ENCODE data around the gene CFAP65.
A peak's percentile ranks its signal among the peaks of the same experiment; 100 is the strongest.

CFAP65 gene

GRCh38 chr2:219076253-219076652 is 34.9 kb upstream of the CFAP65 start:
- no peak for DNase-seq (ENCODE audit: low read depth)
- no peak overlapping the region for H3K4me3 ChIP-seq (replicated peaks; ENCODE audit: low read depth, low read length)
- no peak for TF ChIP-seq CTCF (IDR thresholded peaks at IDR 0.05; ENCODE audit: low read length, missing control alignments)

- no peak overlapping the region for H3K4me3 ChIP-seq (replicated peaks; ENCODE audit: low read depth, low read length)
- DNase-seq (ENCODE audit: low read depth), result peak; percentile 81
- TF ChIP-seq CTCF (IDR thresholded peaks at IDR 0.05; ENCODE audit: low read length, missing control alignments), result peak; percentile 72
These were observed 32.3 kb upstream of the CFAP65 start for GRCh38 chr2:219073413-219074129.

GRCh38 chr2:219072741-219073250 is 31.5 kb upstream of the CFAP65 start:
- no peak for DNase-seq (ENCODE audit: low read depth)
- no peak for TF ChIP-seq CTCF (IDR thresholded peaks at IDR 0.05; ENCODE audit: low read length, missing control alignments)

GRCh38 chr2:219071131-219071816 is 30.0 kb upstream of the CFAP65 start:
- H3K4me3 ChIP-seq (replicated peaks; ENCODE audit: low read depth, low read length), result no peak overlapping the region
- no peak for TF ChIP-seq CTCF (IDR thresholded peaks at IDR 0.05; ENCODE audit: low read length, missing control alignments)
- DNase-seq (ENCODE audit: low read depth), result no peak

More at GRCh38 chr2:219072741-219073250, 31.5 kb upstream of the CFAP65 start:
- H3K4me3 ChIP-seq (replicated peaks; ENCODE audit: low read depth, low read length), result no peak overlapping the region

- no peak overlapping the region for H3K4me3 ChIP-seq (replicated peaks; ENCODE audit: low read depth, low read length)
- no peak for TF ChIP-seq CTCF (IDR thresholded peaks at IDR 0.05; ENCODE audit: low read length, missing control alignments)
- DNase-seq (ENCODE audit: low read depth), result no peak
These were observed 24.2 kb upstream of the CFAP65 start for GRCh38 chr2:219065484-219065883.

- no peak overlapping the region for H3K4me3 ChIP-seq (replicated peaks; ENCODE audit: low read depth, low read length)
- no peak for DNase-seq (ENCODE audit: low read depth)
- TF ChIP-seq CTCF (IDR thresholded peaks at IDR 0.05; ENCODE audit: low read length, missing control alignments), result no peak
These were observed 20.8 kb upstream of the CFAP65 start for GRCh38 chr2:219062081-219062480.

Measured in fibroblast of pulmonary artery (primary cell).